ENCODE measurements around the gene VSTM4.

GRCh38 chr10:49055221-49055849, 60.0 kb downstream of the VSTM4 start:
- TF ChIP-seq POLR2A (IDR thresholded peaks at IDR 0.05): no peak
- TF ChIP-seq, protein P1, sequence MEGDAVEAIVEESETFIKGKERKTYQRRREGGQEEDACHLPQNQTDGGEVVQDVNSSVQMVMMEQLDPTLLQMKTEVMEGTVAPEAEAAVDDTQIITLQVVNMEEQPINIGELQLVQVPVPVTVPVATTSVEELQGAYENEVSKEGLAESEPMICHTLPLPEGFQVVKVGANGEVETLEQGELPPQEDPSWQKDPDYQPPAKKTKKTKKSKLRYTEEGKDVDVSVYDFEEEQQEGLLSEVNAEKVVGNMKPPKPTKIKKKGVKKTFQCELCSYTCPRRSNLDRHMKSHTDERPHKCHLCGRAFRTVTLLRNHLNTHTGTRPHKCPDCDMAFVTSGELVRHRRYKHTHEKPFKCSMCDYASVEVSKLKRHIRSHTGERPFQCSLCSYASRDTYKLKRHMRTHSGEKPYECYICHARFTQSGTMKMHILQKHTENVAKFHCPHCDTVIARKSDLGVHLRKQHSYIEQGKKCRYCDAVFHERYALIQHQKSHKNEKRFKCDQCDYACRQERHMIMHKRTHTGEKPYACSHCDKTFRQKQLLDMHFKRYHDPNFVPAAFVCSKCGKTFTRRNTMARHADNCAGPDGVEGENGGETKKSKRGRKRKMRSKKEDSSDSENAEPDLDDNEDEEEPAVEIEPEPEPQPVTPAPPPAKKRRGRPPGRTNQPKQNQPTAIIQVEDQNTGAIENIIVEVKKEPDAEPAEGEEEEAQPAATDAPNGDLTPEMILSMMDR (IDR thresholded peaks at IDR 0.05 in 4 of 5, conservative IDR thresholded peaks at IDR 0.05 in 1 of 5): no peak
